ENCODE measurements around the gene KRT84.
"Not testable (repeated sequence)": the region's sequence is repeated elsewhere in the genome, so short reads cannot be mapped to it uniquely, and the experiment has no call there.

Gene KRT84

GRCh38 chr12:52351196-52352059 is 34.0 kb downstream of the KRT84 start:
- DNase-seq: peak; percentile 12 to 77 (median 52)
- intact Hi-C loops (cut with DNase I): no loop called here

GRCh38 chr12:52350786-52351185 is 34.7 kb downstream of the KRT84 start:
- DNase-seq: peak in 3 of 42 donors; percentile 13 to 24 (median 20)

DNA sequence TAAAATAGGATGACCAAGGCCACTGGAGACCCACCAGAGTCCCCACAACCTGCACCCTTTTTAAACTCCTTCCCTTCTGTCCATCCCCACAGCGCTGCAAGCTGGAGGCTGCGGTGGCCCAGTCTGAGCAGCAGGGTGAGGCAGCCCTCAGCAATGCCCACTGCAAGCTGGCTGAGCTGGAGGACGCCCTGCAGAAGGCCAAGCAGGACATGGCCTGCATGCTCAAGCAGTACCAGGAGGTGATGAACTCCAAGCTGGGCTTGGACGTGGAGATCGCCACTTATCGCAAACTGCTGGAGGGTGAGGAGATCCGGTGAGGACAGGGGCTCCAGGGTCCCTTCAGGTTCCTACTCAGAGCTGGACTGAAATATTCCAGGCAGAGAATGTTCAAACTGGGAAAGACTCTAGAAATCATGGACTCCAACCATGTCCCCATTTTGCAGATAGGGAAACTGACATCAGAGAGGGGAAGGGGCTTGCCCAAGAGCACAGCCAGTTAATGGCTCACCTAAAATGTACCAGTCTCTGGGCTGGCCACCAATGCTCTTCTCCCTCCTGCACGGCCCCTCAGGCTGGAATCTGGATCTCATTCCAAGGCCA is 35.3 kb downstream of the KRT84 start:
- DNase-seq: peak in 3 of 42 donors; percentile 4 to 34 (median 32)

More at GRCh38 chr12:52350786-52351185, 34.7 kb downstream of the KRT84 start:
- intact Hi-C loops (cut with DNase I): no loop called here

GRCh38 chr12:52349196-52349595 is 36.3 kb downstream of the KRT84 start:
- intact Hi-C loops (cut with DNase I): no loop called here

More for the DNA sequence above, 35.3 kb downstream of the KRT84 start:
- intact Hi-C loops (cut with DNase I): no loop called here

DNA sequence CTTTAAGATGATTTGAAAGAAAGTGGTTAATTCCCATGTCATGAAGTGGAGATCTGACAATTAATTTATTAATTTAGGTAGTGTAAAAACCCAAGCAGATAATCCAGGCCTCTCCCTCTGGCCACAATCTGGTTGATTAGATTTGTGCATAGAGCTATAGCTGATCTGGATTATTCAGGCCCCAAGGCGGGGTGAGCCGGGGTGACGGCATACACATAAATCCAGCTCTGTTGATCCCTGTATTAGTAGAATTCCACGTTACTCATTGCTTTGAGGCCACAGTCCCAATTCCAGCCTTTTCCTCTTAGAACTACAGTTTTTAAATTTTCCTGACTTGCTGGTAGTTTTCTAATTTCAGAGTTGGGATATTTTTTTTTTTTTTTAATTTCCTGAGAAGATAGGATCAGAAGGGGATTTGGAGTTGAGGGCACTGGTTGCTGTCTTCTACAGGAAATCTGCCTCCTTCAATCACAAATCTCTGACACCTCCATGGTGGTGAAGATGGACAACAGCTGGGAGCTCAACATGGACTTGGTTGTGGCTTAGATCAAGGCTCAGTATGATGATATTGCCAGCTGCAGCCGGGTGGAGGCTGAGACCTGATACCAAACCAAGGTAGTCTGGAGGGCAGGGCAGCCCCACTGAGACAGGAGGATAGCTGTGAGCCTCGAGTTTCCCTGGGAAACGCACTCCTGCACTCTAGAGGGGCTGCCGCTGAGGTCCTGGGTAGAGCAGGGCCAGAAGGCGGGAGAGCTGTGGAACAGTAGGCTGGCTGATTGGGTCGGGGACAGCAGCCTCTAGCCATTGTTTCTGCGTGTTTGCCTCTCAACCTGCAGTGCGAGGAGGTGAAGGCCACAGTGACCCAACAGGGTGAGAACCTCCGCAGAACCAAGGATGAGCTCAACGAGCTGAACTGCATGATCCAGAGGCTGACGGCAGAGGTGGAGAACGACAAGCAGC is 37.6 kb downstream of the KRT84 start:
- DNase-seq: peak in 1 of 42 donors; percentile 19
- intact Hi-C loops (cut with DNase I): no loop called here

More at GRCh38 chr12:52349196-52349595, 36.3 kb downstream of the KRT84 start:
- peak in 1 of 42 donors; percentile 1 for DNase-seq

GRCh38 chr12:52347016-52347415 is 38.4 kb downstream of the KRT84 start:
- intact Hi-C loops (cut with DNase I): no loop called here
- DNase-seq: no peak

DNA sequence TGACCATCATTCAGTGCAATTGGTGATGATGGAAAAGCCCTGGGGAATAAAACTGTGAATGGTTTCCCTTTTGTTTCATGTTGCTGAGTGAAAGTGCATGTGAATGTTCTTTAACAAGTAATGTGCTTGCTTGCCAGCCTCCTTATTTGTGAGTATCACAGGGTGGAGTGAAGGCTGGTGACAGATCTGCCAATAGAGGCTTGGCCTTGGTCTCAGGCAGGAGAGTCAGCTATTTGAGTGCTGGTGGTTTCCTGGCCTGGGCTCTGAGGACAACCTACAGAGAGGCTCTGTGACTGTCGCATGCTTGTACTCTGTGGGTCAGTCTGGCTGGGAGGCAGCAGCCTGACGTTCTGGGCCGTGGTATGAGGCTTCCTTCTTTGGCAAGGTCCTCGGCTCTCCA is 38.9 kb downstream of the KRT84 start:
- intact Hi-C loops (cut with DNase I): no loop called here
- peak in 17 of 42 donors; percentile 9 to 59 (median 28) for DNase-seq

DNA sequence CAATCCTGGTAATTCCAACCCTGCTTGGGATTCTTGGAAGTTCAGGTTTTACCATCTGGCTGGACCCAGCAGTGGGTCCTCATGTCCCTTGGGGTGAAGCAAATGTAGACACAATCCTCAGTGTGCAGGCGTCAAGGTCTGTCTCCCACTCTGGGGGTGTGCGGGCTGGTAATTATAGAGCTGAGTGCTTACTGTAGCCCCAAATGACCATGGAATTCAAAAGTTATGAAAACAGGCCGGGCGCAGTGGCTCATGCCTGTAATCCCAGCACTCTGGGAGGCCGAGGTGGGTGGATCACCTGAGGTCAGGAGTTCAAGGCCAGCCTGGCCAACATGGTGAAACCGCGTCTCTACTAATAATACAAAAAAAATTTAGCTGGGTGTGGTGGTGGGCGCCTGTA is 40.4 kb downstream of the KRT84 start:
- DNase-seq; intact Hi-C loops (cut with DNase I): not testable (repeated sequence)

- intact Hi-C loops (cut with DNase I): no loop called here
- no peak for DNase-seq
Observed at GRCh38 chr12:52344111-52344510, 41.3 kb downstream of the KRT84 start.

- intact Hi-C loops (cut with DNase I): no loop called here
- no peak for DNase-seq
Observed at GRCh38 chr12:52343550-52343949, 41.9 kb downstream of the KRT84 start.

DNA sequence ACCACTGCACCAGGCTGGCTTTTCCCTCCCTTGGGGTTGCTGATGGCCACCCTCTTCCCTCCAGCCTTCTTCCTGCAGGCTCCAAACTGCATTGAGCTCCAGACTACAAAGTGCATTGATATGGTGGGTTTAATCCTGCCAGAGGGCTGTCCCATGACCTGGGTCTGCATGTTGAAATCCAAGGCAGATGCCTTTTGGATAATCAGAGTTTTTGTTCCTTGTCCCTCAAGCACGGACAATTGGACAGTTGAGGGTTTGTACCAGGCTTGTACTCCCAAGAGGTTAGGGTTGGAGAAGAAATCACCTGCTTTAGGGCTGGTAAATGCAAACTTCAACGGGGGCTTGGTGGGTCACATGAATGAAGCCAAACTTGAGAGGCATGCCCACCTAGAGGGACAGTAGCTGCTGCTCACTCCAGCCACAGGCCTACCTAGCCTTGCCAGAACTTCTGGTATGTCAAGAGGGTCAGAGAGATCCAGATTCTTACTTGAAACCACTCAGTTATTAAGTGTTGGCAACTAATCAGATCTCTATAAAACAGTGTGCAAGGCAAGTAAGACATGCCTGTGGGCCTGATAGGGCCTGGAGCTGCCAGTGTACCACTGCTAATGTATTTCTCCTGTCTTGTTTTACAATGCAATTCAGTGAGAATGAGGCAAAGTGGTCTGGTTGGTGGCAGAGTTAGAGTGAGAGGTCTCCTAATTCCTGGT is 42.5 kb downstream of the KRT84 start:
- intact Hi-C loops (cut with DNase I): no loop called here
- DNase-seq: no peak

DNA sequence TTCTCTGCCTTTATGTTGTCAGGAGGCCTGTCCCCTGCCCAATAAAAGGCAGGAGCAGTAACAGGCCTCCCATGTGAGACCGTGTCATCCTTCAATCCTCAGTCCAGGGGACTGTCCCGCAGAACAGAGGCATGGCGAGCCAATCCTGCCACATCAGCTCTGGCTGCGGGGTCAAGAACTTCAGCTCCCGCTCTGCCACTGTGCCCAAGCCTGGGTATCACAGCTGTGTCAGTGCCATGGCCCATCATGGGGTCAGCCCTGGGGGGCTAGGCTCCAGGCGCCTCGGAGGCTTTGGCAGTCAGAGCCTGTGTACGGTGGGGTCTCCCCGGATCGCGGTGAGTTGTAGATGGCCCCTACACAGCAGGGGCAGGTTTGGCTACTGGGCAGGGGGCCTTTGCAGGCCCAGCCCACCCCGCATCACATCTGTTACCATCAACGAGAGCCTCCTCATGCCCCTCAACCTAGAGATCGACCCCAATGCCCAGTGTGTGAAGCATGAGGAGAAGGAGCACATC is 44.3 kb downstream of the KRT84 start:
- no peak for DNase-seq
- intact Hi-C loops (cut with DNase I): no loop called here

- DNase-seq: no peak
- intact Hi-C loops (cut with DNase I): no loop called here
Observed at GRCh38 chr12:52338241-52338960, 47.1 kb downstream of the KRT84 start.

GRCh38 chr12:52337054-52337453 is 48.4 kb downstream of the KRT84 start:
- intact Hi-C loops (cut with DNase I): no loop called here
- DNase-seq: no peak

- intact Hi-C loops (cut with DNase I): no loop called here
- DNase-seq: no peak
Observed at GRCh38 chr12:52336641-52337040, 48.8 kb downstream of the KRT84 start.

- no peak for DNase-seq
- intact Hi-C loops (cut with DNase I): no loop called here
Observed at GRCh38 chr12:52335598-52336262, 49.7 kb downstream of the KRT84 start.

- DNase-seq: no peak
- intact Hi-C loops (cut with DNase I): no loop called here
Observed at GRCh38 chr12:52334185-52334584, 51.3 kb downstream of the KRT84 start.
